OCI-M2 (cell line): ENCODE results near the gene SCTR.

Experiments
- DNase-seq: peaks from one replicate; lab custom pipeline; 2025; ENCODE audit not compliant: unreplicated experiment; lab: John Stamatoyannopoulos, UW

Gene SCTR

DNA sequence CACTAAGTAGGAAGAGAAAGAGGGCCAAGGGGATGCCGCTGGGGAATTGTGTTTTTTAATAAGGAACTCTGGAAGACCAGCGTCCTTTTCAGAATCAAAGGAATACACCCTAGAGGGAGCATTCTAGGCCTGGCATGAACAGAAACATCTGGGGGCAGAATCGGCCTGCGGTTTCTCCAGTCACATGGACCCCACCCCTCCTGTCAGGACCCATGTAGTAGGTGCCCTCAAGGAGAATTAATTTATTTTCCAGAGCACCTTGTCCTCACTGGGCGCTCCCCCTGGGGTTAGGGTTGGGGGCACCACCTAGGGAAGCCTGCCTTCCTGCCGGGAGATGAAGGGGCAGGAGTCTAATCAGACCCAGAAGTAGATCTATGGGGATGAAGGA is 48.4 kb downstream of the SCTR start:
- no peak for DNase-seq

DNA sequence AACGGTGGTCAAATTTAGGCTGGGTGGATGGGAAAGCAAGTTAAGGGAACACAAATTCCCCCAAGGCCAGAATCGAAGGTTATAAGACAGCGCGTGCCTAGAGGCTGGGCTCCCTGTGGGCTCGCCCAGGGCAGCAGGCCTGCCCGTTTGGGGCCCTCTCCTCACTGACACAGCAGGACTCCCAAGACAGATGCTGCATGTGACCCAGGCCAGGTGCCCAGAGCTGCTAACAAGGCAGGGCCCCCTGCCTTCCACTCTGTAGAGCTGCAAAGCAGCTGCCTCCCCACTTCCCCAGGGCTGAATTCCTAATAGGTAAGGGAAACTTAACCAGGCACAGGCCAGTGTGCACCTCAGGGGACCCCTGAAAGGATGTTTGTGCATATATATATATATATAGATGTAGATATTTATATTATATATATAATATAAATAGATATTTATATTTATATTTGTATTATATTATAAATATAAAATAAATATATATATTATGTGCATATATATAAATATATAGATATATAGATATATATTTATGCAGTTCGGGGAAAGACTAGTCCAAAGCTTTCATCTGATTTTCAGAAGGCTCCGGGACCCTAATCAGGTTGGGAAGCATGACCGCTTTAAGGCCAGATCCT is 48.9 kb downstream of the SCTR start:
- DNase-seq, result no peak

DNA sequence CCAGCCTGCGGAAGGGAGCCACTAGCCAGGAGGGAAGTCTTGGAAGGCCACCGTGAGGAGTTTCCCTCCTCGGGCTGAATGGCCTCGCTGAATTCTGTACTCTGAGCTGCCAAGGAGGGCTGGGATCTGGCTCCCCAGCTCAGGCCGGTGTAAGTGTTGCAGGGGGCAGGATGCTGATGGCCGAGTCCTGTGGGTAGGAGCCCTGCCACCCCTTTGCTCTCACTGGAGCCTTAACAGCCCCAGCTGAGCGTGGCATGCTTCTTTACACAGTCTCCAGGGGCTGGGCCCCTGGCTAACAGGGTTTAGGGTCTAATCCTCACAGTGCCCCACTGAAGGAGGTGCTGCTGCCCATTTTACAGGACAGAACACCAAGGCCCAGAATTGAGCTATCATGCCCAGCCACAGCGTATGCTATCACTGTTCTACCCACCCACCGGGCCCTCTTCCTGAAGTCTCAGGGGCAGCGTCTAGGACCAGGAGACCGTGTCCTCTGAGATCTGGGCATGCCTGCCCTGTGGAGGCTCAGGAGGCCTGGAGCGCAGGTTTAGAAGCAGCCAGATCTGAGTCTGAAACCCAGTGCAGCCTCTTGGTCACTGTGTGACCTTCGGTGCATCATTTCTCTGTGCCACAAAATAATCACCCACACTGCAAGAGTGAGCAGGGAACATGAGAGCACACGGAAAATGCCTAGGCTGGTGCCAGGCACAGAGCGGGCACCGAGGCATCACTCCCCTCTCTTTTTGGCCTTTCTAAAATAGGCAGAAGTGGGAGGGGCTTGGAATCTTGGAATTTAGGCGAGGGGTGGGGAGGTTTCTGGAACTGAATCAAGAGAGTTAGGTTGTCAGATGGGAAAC is 49.7 kb downstream of the SCTR start:
- DNase-seq, result no peak

DNA sequence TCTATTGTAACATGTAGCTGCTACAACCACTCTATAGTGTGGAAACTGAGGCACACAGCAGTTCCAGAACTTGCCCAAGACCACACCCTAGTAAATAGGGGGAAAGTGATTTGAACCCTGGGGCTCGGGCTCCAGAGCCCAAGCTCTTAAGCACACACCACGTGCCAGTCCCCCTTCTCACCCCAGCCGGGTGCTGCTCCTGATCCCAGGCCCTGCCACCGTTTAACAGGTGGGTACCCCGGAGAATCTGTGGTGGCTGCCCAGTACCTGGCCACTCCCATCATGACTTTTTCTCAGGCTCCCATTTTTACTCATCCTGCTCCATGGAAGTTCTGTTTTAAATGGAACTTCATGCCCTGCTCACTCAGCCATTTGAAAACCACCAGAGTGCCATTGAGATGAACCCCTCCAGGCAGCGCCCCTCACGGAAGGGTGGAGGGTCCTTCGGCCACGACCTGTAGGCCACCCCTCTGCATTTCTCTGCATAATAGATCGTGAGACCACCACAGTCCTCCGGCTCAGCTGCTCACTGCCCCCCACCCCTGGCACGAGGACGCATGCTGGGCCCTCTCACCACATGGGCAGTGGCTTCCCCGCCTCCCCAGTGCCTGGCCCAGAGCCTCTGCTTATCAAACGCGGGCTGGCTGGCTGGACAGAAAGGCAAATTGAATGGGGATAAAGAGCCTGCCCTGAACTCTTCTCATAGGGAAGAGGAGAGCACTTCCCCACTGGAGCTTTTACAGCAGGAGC is 50.5 kb downstream of the SCTR start:
- no peak for DNase-seq

GRCh38 chr2:119472749-119473148 is 51.5 kb downstream of the SCTR start:
- no peak for DNase-seq

GRCh38 chr2:119469661-119470297 is 54.5 kb downstream of the SCTR start:
- no peak for DNase-seq

GRCh38 chr2:119469131-119469530 is 55.2 kb downstream of the SCTR start:
- no peak for DNase-seq

GRCh38 chr2:119468154-119468955 is 55.9 kb downstream of the SCTR start:
- DNase-seq, result no peak

GRCh38 chr2:119466373-119466772 is 57.9 kb downstream of the SCTR start:
- no peak for DNase-seq

- DNase-seq, result no peak
Measured at GRCh38 chr2:119465687-119466086, 58.6 kb downstream of the SCTR start.

DNA sequence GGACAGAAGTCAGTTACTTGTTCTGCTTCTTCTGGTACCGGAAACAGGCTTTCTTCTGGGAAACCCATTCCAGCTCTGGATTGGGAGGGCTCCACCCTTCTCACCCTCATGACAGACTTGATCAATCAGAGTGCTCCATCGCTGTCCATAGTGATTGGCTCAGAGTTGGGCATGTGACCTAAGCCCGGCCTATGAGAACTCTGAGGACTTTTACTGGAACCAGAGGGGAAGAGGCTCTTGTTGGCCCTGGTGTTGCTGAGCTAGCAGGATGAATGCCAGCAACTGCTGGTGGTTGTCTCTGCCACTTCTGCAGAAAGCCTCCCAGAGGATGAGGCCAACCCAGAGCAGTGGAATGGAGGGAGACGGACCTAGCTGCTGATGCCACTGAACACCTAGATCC is 59.3 kb downstream of the SCTR start:
- no peak for DNase-seq

DNA sequence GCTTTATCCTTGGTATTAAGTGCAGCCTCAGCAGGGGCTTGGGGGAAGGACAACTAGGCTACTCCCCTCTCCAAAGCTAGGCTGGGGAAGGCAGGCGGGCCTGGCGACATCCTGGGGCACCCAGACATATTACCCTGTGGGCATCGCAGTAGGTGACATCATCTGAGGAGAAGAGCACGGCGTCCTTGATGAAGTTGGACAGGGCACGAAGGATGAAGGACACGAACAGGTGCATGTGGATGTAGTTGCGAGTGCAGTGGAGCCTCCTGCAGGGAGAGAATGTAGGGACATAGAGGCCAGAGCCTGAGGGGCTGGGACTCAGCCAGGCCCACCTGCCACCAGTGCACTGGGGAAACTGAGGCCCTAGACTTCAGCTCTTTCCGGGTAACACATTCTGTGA is 60.3 kb downstream of the SCTR start:
- no peak for DNase-seq

GRCh38 chr2:119463136-119463535 is 61.1 kb downstream of the SCTR start:
- no peak for DNase-seq

DNA sequence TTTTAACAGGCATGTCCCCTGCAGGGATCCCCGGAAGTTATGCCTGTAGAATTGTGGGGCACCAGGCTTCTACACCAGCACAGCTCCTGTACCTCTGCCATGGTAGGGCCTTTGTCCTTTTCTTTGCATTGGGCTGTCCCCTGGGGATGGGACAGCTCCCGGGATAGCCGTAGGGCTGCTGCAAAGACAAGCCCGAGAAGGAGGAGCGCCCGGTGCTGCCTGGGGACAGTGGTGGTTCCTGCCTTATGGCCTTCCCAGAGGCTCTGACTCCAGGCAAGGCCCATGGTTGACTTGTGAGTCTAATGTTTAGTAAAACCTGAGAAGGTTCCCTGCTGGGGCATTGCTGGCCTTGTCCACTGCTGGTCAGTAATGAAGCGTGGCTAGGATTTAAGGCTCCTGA is 61.7 kb downstream of the SCTR start:
- DNase-seq, result no peak

GRCh38 chr2:119461811-119462210 is 62.5 kb downstream of the SCTR start:
- no peak for DNase-seq

DNA sequence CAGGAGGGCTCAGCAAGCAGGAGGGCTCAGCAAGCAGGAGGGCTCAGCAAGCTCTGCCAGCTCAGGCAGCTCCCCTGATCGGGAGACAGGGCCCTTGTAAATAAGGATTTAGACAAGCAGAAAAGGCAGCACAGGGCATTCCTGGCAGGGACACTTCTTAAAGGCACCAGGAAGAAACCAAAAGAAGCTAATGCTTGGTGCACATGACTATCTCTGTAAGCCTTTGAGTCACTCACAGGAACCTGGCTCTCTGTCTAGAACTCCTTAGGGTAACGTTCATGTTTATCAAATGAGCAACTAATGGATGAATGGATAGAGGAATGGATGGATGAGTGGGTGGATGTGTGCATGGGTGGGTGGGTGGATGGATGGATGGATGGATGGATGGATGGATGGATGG is 64.2 kb downstream of the SCTR start:
- no peak for DNase-seq

- DNase-seq, result no peak
Measured at GRCh38 chr2:119455066-119455718, 69.1 kb downstream of the SCTR start.

DNA sequence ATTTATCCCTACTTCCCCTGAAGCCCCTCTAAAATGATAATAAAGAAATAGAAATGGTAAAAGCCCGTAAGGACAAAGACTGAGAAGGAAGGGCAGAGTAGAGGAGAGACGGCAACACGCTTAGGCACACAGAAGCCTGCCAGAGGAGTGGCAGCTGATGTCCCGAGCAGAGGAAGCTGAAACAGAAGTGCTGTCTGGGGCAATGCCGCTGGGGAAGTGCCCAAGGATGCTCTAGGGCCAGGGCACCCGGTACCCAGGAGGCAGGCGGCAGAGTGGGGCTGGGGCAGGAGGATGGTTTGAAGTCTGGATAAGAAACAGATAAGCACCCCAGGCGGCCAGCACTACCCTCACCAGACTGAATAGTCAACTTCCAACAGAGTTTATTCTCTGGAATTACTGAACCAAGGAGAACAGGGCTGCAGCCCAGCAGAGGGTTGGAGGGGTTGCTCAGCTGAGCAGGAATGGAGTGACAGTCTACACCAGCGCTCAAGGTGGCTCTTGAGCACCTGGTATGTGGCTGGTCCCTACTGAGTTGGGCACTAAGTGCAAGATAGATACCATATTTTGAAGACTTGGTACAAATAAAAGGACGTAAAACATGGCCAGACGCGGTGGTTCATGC is 70.2 kb downstream of the SCTR start:
- DNase-seq, result no peak

GRCh38 chr2:119451336-119452050 is 72.8 kb downstream of the SCTR start:
- DNase-seq, result no peak
